Transverse colon (tissue), 4 donors: ENCODE measurements around the gene CRP.

Experiments used
- EP300 ChIP-seq: sonication (generic); formaldehyde crosslinking; IDR thresholded peaks from one replicate; pipeline ENCODE4 v1.6.1; 2017; ENCODE audit warnings: antibody characterized with exemption, low read depth
- POLR2A ChIP-seq: fragments of 450-650 bp; IDR thresholded peaks from one replicate; pipeline ENCODE4 v1.6.1; 2016; ENCODE audit warnings: antibody characterized with exemption, mild to moderate bottlenecking, moderate library complexity
- POLR2AphosphoS5 ChIP-seq, 3 donors: sonication (generic); formaldehyde crosslinking; IDR thresholded peaks; one replicate each; pipeline ENCODE4 v1.6.1; 2016; ENCODE audit warnings: antibody characterized with exemption in 3 of 3
- TF ChIP-seq, protein P1 (sequence below), 5 experiments: fragments of 200-600 bp in 3 of 5; fragments of 450-650 bp in 2 of 5; sonication (generic) in 3 of 5; IDR thresholded peaks; 1 replicate in 2 of 5; 2 replicates in 3 of 5; pipeline ENCODE4 v1.5.1; 2016 to 2017; ENCODE audit warnings: antibody characterized with exemption in 5 of 5, inconsistent platforms in 3 of 5, mild to moderate bottlenecking in 2 of 5, moderate library complexity in 1 of 5

DNA sequence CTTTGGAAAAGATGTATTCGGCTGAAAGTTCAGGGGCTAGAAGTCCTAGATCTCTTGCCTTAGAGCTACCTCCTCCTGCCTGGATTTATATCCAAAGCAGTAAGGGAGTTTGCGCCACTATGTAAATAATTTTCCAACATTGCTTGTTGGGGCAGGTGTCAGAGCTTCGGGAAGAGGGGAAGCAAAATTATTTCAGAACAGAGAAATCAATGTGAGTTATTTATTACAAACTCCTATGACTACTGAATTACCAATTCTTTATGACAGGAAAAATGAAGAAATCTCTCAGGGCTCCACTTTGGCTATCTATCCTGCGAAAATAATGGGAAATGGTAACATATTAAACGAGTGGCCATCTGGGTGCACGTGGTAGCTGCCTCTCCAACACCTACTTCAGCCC lies at the start of gene CRP:
- TF ChIP-seq, protein P1, sequence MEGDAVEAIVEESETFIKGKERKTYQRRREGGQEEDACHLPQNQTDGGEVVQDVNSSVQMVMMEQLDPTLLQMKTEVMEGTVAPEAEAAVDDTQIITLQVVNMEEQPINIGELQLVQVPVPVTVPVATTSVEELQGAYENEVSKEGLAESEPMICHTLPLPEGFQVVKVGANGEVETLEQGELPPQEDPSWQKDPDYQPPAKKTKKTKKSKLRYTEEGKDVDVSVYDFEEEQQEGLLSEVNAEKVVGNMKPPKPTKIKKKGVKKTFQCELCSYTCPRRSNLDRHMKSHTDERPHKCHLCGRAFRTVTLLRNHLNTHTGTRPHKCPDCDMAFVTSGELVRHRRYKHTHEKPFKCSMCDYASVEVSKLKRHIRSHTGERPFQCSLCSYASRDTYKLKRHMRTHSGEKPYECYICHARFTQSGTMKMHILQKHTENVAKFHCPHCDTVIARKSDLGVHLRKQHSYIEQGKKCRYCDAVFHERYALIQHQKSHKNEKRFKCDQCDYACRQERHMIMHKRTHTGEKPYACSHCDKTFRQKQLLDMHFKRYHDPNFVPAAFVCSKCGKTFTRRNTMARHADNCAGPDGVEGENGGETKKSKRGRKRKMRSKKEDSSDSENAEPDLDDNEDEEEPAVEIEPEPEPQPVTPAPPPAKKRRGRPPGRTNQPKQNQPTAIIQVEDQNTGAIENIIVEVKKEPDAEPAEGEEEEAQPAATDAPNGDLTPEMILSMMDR (IDR thresholded peaks at IDR 0.05) = no peak
- no peak for TF ChIP-seq POLR2A
- no peak for TF ChIP-seq EP300
- TF ChIP-seq POLR2AphosphoS5 (IDR thresholded peaks at IDR 0.05) = no peak
